NCI-H2171 treated with DMSO at 0.1 percent for 48 hours (cell line): Measurements from ENCODE around the gene SLC35B2.

Source experiments
- DNase-seq: peaks from one replicate; lab custom pipeline; 2025; lab: John Stamatoyannopoulos, UW

Gene SLC35B2, protein sequence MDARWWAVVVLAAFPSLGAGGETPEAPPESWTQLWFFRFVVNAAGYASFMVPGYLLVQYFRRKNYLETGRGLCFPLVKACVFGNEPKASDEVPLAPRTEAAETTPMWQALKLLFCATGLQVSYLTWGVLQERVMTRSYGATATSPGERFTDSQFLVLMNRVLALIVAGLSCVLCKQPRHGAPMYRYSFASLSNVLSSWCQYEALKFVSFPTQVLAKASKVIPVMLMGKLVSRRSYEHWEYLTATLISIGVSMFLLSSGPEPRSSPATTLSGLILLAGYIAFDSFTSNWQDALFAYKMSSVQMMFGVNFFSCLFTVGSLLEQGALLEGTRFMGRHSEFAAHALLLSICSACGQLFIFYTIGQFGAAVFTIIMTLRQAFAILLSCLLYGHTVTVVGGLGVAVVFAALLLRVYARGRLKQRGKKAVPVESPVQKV

GRCh38 chr6:44257025-44257752, at the start of gene SLC35B2:
Gene SLC35B2, minus strand, starts transcription at chr6:44257528. Its CDS starts 118 bp downstream, at chr6:44257410.
- peak; percentile 62 for DNase-seq

DNA sequence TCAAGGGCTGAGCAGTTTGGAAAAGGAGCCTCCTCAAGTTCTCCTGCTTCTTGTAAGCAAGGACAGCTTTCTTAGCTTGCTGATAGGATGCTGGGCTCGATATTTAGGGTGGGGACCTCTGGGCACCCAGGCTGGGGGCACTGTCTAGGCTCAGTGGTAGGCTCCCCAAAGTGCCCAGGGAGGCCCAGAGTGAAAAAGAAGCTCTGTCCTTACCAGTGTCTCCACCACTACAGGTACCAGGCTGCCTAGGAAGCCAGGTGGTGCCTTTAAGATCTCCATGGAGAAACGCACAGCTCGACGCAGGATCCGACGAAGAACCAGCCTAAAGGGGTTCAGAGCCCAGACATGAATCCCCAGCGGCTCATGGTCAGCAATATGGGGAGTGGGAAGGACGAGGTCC, 49.4 kb upstream of the SLC35B2 start:
- no peak for DNase-seq

DNA sequence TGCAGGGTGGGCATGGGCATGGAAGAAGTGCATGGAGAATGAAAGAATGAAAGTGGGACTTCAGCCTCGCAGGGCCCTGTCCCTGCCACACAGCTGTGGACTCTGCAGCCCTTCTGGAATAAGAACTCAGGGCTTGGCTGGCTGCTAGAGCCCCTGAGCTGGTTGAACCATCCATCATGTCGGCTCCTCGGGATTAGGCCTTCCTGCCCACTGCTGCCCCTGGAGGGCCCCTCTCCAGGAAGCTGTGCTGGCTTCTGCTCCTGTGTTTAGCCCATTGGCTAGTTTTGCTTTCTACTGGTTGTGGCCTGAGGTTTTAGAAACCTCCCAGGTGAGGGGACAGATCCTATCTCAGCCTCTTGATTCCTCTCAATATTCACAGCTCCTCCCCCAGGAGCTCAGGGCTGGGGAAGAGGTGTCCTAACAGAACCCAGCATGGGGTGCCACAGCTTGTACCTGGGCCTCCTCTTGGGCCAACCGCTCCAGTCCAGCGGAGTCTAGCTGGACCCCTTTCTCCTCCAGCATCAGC, 47.9 kb upstream of the SLC35B2 start:
- no peak for DNase-seq

- peak; percentile 15 for DNase-seq
These were observed 47.2 kb upstream of the SLC35B2 start for GRCh38 chr6:44304282-44305199.

DNA sequence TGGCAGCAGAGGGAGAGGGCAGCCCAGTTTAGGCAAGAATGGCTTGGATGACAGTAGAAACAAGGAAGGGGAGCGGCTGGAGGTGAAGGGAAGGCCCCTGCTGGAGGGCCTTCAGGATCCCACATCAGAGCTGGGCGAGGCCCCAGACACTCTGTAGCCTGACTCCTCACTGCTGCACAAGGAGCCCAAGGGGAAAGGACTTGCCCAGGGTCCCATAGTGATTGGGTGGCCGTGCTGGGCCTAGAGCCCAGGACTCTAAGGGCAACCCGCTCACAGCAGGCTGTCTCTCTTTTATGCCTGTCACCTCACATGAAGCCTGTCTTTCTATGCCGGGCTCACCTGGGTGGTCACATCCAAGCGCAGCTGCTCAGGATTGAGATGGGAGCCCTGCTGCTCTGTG, 46.5 kb upstream of the SLC35B2 start:
- no peak for DNase-seq

DNA sequence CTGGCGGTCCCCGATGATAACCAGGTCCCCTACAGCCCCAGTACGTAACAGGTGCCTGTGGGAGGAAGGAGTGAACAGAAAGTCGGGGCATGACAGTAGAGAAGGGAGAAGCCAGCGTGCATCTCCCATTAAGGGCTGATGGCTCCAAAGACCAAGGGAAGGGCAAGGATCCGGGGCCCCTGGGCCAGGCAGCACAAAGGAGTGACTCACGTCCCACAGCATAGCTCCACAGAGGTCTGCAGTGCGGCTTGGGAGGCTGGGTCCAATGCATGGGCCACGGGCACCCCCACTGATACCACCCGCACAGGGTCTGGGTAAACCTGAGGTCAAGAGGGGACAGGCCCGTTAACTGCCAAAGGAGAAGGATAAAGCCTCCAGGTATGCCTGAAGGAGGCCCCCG, 45.5 kb upstream of the SLC35B2 start:
- DNase-seq, result no peak

DNA sequence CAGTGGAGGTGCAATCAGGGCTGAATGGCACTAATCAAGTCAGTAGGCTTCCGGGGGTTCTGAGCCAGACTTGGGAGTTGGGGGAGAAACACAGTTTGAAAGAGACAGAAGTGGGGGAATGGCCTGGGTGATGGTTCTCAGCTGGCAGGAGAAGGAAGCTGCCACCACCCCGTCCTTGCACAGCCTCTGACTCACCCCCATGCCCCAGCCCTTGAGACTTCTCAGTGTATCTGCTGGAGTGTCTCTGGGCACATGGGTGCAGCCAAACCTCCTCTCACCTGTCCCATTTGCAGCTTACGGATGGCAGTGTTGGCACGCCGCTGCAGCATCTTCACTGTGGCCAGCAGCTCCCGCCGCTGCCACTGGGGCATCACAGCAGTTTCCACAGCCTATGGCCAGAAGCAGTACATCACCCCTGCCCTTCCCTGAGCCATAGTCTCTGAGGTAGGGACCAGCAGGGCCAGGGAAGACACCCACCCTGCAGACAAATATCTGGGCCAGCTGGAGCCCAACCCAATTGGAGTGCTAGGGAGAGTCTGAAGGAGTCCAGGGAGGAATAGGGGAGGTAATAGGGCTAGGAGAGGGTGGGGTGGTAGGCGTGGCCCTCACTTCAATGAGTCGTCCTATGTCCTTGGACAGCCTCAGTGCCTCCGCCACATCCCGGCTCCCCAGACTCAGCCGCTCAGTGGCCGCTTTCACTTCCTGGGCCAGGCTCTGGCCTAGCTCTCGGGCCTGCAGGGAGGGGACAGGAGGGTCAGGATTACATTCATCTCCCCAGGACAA, 44.6 kb upstream of the SLC35B2 start:
- DNase-seq, result no peak

GRCh38 chr6:44301106-44301505, 43.8 kb upstream of the SLC35B2 start:
- DNase-seq, result no peak

GRCh38 chr6:44300292-44300823, 43.0 kb upstream of the SLC35B2 start:
- no peak for DNase-seq

DNA sequence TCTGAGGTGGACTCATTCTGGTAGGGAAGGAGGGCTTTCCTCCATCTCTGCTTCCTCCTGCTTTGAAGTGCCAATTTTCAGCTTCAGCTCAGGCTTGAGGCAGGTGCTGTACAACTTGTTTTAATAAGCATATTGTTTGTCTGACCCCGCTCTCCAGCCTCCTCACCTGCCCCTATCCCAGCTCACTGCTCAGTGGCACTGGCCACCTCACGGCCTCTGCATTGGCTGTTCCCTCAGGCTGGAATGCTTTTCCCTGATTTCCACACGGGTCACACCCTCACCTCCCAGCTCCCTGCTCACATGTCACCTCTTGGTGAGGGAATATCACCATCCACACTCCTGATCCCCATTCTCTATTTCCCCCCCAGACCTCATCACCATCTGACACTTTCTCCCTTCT, 41.5 kb upstream of the SLC35B2 start:
- no peak for DNase-seq

- DNase-seq, result no peak
These were observed 40.9 kb upstream of the SLC35B2 start for GRCh38 chr6:44298055-44298803.

GRCh38 chr6:44297063-44298038, 40.0 kb upstream of the SLC35B2 start:
- peak; percentile 35 for DNase-seq

DNA sequence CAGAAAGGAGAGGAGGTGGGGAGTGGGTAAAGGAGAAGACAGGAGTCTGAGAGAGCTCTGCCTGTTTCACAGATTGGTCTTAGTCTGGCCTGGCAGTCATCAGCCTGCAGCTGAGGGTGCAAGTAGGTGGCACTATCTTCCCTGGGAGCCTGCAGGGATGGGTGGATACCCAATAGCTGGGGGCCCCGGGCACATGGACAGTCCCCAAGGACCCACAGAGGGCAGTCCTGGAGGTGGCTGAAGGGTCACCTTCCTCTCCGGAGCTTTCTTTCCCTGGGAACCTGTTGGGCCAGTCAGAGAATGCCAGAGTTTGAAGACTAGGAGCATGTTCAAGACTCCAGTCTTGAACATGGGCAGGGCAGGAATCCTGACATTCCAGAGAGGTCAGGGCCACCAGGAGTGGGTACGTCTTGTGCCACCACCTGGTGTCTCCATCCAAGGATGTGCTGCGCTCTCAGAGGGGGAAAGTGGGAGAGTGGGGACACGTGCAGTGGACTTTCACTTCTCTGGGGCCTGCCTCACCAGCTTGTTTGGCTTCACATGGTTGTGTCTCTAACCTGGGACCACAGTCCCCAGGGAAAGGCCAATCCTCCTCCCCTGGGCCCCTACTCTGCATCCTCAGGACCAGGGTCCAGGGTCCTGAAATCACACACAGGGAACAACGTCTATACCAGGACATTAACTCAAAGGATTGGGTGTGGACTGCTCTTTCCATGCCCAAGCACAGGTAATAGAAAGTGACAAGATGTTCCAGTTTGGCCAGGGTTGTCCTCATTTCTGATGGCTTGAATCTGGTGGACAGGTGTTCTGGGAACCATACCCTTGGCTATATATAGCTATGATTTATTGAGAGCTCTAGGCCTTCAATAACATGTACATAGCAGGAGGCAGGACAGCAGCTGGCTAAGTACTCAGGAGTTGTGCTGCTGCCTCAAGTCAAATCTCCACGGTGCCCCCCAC, 37.8 kb upstream of the SLC35B2 start:
- no peak for DNase-seq

DNA sequence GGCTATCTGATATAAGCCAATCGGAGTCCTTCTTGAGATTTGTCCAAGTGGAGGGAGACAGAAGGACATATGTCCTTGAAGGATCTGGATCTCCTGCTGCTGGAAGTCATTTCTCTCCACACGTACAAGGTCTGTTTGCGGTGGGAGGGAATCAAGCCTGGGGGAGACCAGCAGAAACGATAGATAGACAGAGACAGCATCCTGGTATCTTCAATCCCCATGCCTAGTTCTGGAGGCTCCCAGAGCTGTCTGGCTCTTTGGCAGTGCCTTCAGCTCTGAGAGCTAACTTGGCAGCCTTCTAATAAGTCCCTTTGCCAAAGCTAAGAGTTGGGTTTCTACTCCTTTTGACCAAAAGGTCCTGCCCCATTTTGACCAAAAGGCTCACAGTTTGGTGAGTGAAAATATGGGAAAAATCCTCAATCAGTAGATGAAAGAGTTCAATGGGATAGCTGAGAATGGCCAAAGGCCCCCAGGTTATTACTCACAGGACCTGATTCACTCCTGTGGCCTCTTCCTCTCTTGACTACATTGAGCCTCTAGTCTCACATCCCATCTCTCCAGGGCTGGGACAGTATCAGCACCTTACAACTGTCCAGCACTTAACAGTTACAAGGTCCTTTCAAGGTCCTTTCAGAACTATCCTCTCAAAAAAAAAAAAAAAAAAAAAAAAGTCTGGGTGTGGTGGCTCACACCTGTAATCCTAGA, 35.5 kb upstream of the SLC35B2 start:
- no peak for DNase-seq

GRCh38 chr6:44291841-44292240, 34.5 kb upstream of the SLC35B2 start:
- no peak for DNase-seq

- DNase-seq, result peak; percentile 90
These were observed 32.5 kb upstream of the SLC35B2 start for GRCh38 chr6:44289726-44290260.

DNA sequence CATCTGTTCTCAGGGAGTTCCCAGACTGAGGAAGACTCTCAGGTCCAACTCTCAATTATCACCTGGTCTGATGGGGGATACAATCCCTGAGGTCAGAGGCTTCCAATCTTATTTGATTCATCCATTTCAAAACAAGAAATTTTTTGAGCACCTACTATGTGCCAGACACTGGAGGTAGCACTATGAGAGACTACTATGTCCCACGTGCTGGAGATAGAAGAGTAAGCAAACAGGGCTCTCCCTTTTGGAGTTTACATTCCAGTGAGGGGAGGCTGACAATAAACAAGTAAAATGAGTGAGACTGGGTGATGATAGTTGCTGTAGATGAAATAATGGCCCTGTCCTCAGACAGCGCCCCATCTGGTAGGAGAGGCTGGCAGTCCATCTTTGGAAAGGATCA, 29.4 kb upstream of the SLC35B2 start:
- DNase-seq, result no peak
